Esophagus muscularis mucosa (tissue), 4 donors: ENCODE results near the gene MMP21. TPM values are rescaled to one million over a fixed set of nuclear protein-coding genes. Genes with fewer than 3 reads are reported as not detected.

Source experiments
- DNase-seq: peaks from one replicate; pipeline ENCODE4 v3.0.0-alpha.2; 2017; ENCODE audit errors: extremely low spot score
- H3K27ac ChIP-seq, 4 donors: fragments of 200-600 bp; sonication (generic); replicated peaks in 1 of 4; 1 replicate in 3 of 4; 2 replicates in 1 of 4; pipeline ENCODE4 v1.5.1; 2016 to 2019; ENCODE audit warnings: mild to moderate bottlenecking in 1 of 4
- H3K27me3 ChIP-seq, 4 donors: fragments of 200-600 bp; sonication (generic); one replicate each; pipeline versions ENCODE4 v1.5.1 to v1.6.0; 2016 to 2019
- H3K36me3 ChIP-seq, 4 donors: fragments of 200-600 bp; sonication (generic); one replicate each; pipeline ENCODE4 v1.5.1; 2016 to 2019
- H3K4me1 ChIP-seq, 4 donors: fragments of 200-600 bp; sonication (generic); one replicate each; pipeline ENCODE4 v1.5.1; 2016 to 2019
- H3K4me3 ChIP-seq, 4 donors: fragments of 200-600 bp; sonication (generic); 1 replicate in 2 of 4; 2 replicates in 2 of 4; pipeline ENCODE4 v1.5.1; 2016 to 2019; ENCODE audit warnings: mild to moderate bottlenecking in 4 of 4, moderate library complexity in 1 of 4
- H3K9me3 ChIP-seq, 4 donors: fragments of 200-600 bp; sonication (generic); 1 replicate in 3 of 4; 2 replicates in 1 of 4; pipeline ENCODE4 v1.5.1; 2016 to 2019
- CTCF ChIP-seq, 3 experiments: fragments of 200-600 bp in 2 of 3; fragments of 450-650 bp in 1 of 3; sonication (generic) in 2 of 3; IDR thresholded peaks; one replicate each; pipeline ENCODE4 v1.5.1; 2017 to 2019; ENCODE audit warnings: antibody characterized with exemption in 3 of 3, mild to moderate bottlenecking in 2 of 3, moderate library complexity in 1 of 3
- EP300 ChIP-seq: sonication (generic); formaldehyde crosslinking; IDR thresholded peaks from one replicate; pipeline ENCODE4 v1.6.1; 2017; ENCODE audit warnings: antibody characterized with exemption
- POLR2A ChIP-seq: fragments of 450-650 bp; IDR thresholded peaks from one replicate; pipeline ENCODE4 v1.6.1; 2017; ENCODE audit warnings: antibody characterized with exemption, moderate library complexity, mild to moderate bottlenecking, low read depth
- POLR2AphosphoS5 ChIP-seq, 2 donors: sonication (generic); formaldehyde crosslinking; IDR thresholded peaks; one replicate each; pipeline ENCODE4 v1.6.1; 2017; ENCODE audit warnings: antibody characterized with exemption in 2 of 2
- WGBS: methylation state at CpG from one replicate; pipeline ENCODE4 v1.1.5; 2018; 5-methylcytosine and 5-hydroxymethylcytosine counted together
- intact Hi-C: fragments of 100-400 bp; cut with DNase I; formaldehyde crosslinking; loops from one replicate; pipeline ENCODE4 v1.15.1; 2023
- total RNA-seq, 4 donors: library from RNA; depleted of rRNA; stranded (reverse); fragments of >200 nt; gene quantifications; one replicate each; pipeline versions ENCODE4 v1.1.0 to v1.2.1, GENCODE V29; 2016

MMP21 gene
- total RNA-seq, 4 donors from 2014 or later = not detected

- Histone ChIP-seq H3K27me3 (no peaks in the 10 kb centered on the region), H3K9me3 (no peaks in the 10 kb centered on the region), H3K4me1 (no peaks in the 10 kb centered on the region), H3K4me3 (no peak overlapping the region), H3K27ac (no peak overlapping the region), H3K36me3 (peaks cover 69 to 100% (median 89%) of the 10 kb centered on the region in 4 donors)
- intact Hi-C loops = no loop called here
- WGBS = 81% methylated on average over 5 of the region's 5 CpGs
- DNase-seq = no peak
- TF ChIP-seq POLR2A = no peak
- TF ChIP-seq POLR2AphosphoS5 (IDR thresholded peaks at IDR 0.05) = no peak
- no peak for TF ChIP-seq CTCF (IDR thresholded peaks at IDR 0.05)
- TF ChIP-seq EP300 = no peak
These were observed 37.4 kb downstream of the MMP21 start for GRCh38 chr10:125738206-125738605.

GRCh38 chr10:125734823-125735222, 40.8 kb downstream of the MMP21 start:
- H3K36me3 ChIP-seq = peaks cover 69 to 100% (median 94%) of the 10 kb centered on the region in 4 donors
- TF ChIP-seq CTCF (IDR thresholded peaks at IDR 0.05) (no peak), EP300 (no peak), POLR2AphosphoS5 (IDR thresholded peaks at IDR 0.05) (no peak), POLR2A (no peak)
- intact Hi-C loops = no loop called here
- H3K9me3 ChIP-seq = no peaks in the 10 kb centered on the region
- no peaks in the 10 kb centered on the region for H3K27me3 ChIP-seq
- no peak overlapping the region for H3K4me3 ChIP-seq
- H3K27ac ChIP-seq = no peak overlapping the region
- DNase-seq = no peak
- 94% methylated on average over 1 of the region's 1 CpG for WGBS
- no peaks in the 10 kb centered on the region for H3K4me1 ChIP-seq

DNA sequence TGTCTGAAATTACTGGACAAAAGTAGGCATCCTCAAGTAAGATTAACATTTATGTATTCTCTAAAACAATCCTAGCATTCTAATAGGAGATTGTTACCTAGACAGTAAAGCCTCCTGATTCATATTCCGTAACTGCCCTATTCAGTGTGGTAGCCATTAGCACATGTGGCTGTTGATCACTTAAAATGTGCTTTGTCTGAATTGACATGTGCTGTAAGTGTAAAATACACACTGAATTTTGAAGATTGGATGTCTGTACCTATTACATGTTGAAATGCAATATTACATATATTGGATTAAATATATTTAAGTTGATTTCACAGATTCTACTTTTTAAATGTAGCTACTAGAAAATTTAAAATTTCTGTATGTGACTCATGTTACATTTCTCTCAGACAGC, 41.5 kb downstream of the MMP21 start:
- Histone ChIP-seq H3K27ac (no peak overlapping the region), H3K27me3 (no peaks in the 10 kb centered on the region), H3K36me3 (peaks cover 69 to 100% (median 94%) of the 10 kb centered on the region in 4 donors), H3K4me1 (no peaks in the 10 kb centered on the region), H3K4me3 (no peak overlapping the region), H3K9me3 (no peaks in the 10 kb centered on the region)
- WGBS = 86% methylated on average over 1 of the region's 1 CpG
- intact Hi-C loops = no loop called here
- DNase-seq = no peak
- TF ChIP-seq POLR2A = no peak
- TF ChIP-seq EP300 = no peak
- no peak for TF ChIP-seq POLR2AphosphoS5 (IDR thresholded peaks at IDR 0.05)
- no peak for TF ChIP-seq CTCF (IDR thresholded peaks at IDR 0.05)

DNA sequence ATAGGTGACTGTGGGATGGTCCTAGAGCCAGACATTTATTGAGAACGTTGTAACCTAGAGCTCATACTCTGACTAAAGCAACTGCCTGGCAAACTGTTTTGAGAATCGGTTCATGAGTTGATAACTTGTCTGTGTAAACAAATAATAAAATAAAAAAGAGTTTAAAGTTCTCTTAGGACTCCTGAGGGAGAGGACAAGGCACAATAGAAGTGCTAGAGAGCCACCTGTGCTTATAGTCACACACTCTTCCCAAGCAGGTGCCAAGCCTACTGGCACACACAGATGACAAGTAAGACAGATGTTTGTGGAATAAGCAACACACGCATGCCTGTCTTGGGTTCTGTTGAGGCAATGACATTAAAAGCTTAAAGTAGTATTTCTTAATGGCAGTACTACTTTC, 48.2 kb downstream of the MMP21 start:
- H3K27ac ChIP-seq = no peak overlapping the region
- no peak overlapping the region for H3K4me3 ChIP-seq
- no peak for TF ChIP-seq EP300
- TF ChIP-seq POLR2AphosphoS5 (IDR thresholded peaks at IDR 0.05) = no peak
- TF ChIP-seq CTCF (IDR thresholded peaks at IDR 0.05) = no peak
- no peak for TF ChIP-seq POLR2A
- no peaks in the 10 kb centered on the region for H3K4me1 ChIP-seq
- peaks cover 66 to 99% (median 92%) of the 10 kb centered on the region in 4 donors for H3K36me3 ChIP-seq
- no peaks in the 10 kb centered on the region for H3K27me3 ChIP-seq
- WGBS = 61% methylated on average over 3 of the region's 3 CpGs
- no peaks in the 10 kb centered on the region for H3K9me3 ChIP-seq
- intact Hi-C loops = loop anchor here (5.0 kb wide), 1 partner anchor 90 kb away; no protein-coding TSS in a partner anchor
- no peak for DNase-seq

DNA sequence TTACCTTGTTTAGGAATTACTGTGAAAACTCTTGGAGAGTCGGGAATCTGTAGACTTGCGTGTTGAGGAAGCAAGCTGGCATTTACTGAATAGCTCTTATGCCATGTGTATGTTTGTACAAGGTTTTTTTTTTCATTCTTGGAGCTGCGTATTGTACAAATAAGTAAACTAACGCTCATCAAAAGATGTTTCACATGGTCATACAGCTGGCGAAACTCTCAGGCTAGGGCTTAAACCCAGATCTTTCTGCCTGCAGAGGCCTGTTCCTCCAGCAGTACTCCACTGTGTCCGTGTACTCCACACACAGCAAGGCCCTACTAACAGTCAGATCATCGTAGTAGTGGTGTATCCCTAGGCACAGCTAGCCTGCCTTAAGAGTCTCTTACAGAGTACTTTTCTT, 48.7 kb downstream of the MMP21 start:
- 95% methylated on average over 7 of the region's 7 CpGs for WGBS
- Histone ChIP-seq H3K9me3 (no peaks in the 10 kb centered on the region), H3K4me1 (peaks cover 0 to under 1% (median 0%) of the 10 kb centered on the region in 4 donors), H3K4me3 (no peak overlapping the region), H3K36me3 (peaks cover 66 to 99% (median 92%) of the 10 kb centered on the region in 4 donors), H3K27me3 (no peaks in the 10 kb centered on the region), H3K27ac (no peak overlapping the region)
- TF ChIP-seq POLR2A (no peak), EP300 (no peak), POLR2AphosphoS5 (IDR thresholded peaks at IDR 0.05) (no peak), CTCF (IDR thresholded peaks at IDR 0.05) (no peak)
- DNase-seq = no peak
- intact Hi-C loops = loop anchor here (5.0 kb wide), 1 partner anchor 90 kb away; no protein-coding TSS in a partner anchor
